ENCODE measurements around the gene PHC1. TPM values are rescaled to one million over a fixed set of nuclear protein-coding genes. Genes with fewer than 3 reads are reported as not detected.

Gene PHC1
- total RNA-seq, 2 experiments from 2014 or later: 16.1 to 17.1 TPM

Other genes starting within 250 kb of the PHC1 start
- gene RIMKLB, start 216.5 kb upstream of the PHC1 start, total RNA-seq: 1 to 10 TPM; 1.3 to 1.6 TPM
- not detected for gene A2ML1, start 91.9 kb upstream of the PHC1 start, total RNA-seq
- gene M6PR, start 35.1 kb downstream of the PHC1 start, total RNA-seq: 100 to 1,000 TPM; 210 to 211 TPM
- 10 to 100 TPM; 12.8 to 13.3 TPM for gene KLRG1, start 75.0 kb downstream of the PHC1 start, total RNA-seq
- gene A2M, start 201.4 kb downstream of the PHC1 start, total RNA-seq: not detected